Kidney (tissue), 14 donors: ENCODE data around the gene DYRK2. TPM values are rescaled to one million over a fixed set of nuclear protein-coding genes. Genes with fewer than 3 reads are reported as not detected.

ENCODE experiments used
- DNase-seq, 5 donors: peaks; one replicate each; pipeline ENCODE4 v3.0.0-alpha.2; 2013 to 2020
- FAIRE-seq: peaks from 2 replicates; lab custom pipeline; 2012; peaks lifted over from hg19 to GRCh38; lab: Jason Lieb, UNC
- H3K27ac ChIP-seq, 2 donors: one replicate each; pipeline ENCODE4 v1.7.0; 2013; ENCODE audit warnings: low read depth in 2 of 2, low read length in 2 of 2, inconsistent platforms in 1 of 2
- H3K27me3 ChIP-seq: one replicate; pipeline ENCODE4 v1.7.1; 2013; ENCODE audit warnings: low read length, inconsistent platforms; ENCODE audit not compliant: control insufficient read depth, insufficient read depth
- H3K36me3 ChIP-seq, 3 donors: one replicate each; pipeline versions ENCODE4 v1.7.0 to v1.7.1; 2013; ENCODE audit warnings: low read length in 3 of 3, control low read depth in 1 of 3, inconsistent platforms in 1 of 3; ENCODE audit not compliant: insufficient read depth in 3 of 3, control insufficient read depth in 2 of 3
- H3K4me1 ChIP-seq, 3 donors: one replicate each; pipeline versions ENCODE4 v1.7.0 to v1.7.1; 2013; ENCODE audit warnings: low read length in 3 of 3, inconsistent platforms in 1 of 3, low read depth in 1 of 3; ENCODE audit not compliant: control insufficient read depth in 2 of 3, insufficient read depth in 2 of 3
- H3K4me3 ChIP-seq, 3 donors: one replicate each; pipeline versions ENCODE4 v1.7.0 to v1.8.1; 2013; ENCODE audit warnings: low read length in 3 of 3, control low read depth in 1 of 3, inconsistent platforms in 1 of 3
- H3K9ac ChIP-seq, 3 donors: one replicate each; pipeline versions ENCODE4 v1.7.0 to v1.7.1; 2013; ENCODE audit warnings: low read length in 3 of 3, control low read depth in 1 of 3, inconsistent platforms in 1 of 3
- H3K9me3 ChIP-seq, 3 donors: one replicate each; pipeline versions ENCODE4 v1.7.0 to v1.7.1; 2013; ENCODE audit warnings: low read length in 3 of 3, control low read depth in 1 of 3, inconsistent platforms in 1 of 3; ENCODE audit not compliant: control insufficient read depth in 2 of 3, insufficient read depth in 1 of 3
- CTCF ChIP-seq: IDR thresholded peaks from 3 replicates; pipeline ENCODE4 v1.5.1; 2012; ENCODE audit warnings: mild to moderate bottlenecking, moderate library complexity, borderline replicate concordance; ENCODE audit not compliant: insufficient read depth; ENCODE audit errors: extremely low read depth
- intact Hi-C: fragments of 100-400 bp; cut with DNase I; formaldehyde crosslinking; loops from one replicate; pipeline ENCODE4 v1.11.1; 2022
- polyA plus RNA-seq: library from polyadenylated mRNA; stranded (reverse); fragments of 350-450 nt; fragmentation: Illumina TruSeq; extraction: RNeasy Lipid Tissue Mini Kit (QIAGEN cat#74804); gene quantifications from one replicate; pipeline ENCODE4 v1.2.3, GENCODE V29; 2014; ENCODE audit warnings: low read depth, low replicate concordance; ENCODE audit not compliant: insufficient read depth
- total RNA-seq: library from RNA; stranded (reverse); fragmentation: NEBNext Ultra II Directional; extraction: Animal tissue kit (Norgen Biotek cat#: 25700); gene quantifications from one replicate; pipeline ENCODE4 v1.2.1, GENCODE V29; 2021
- donor health status: control.
- donor health status: control.
- donor health status: control.
- donor health status: control.
- donor health status: control.
- donor health status: DM: yes; HTN: yes; CAD: no.
- donor health status: Normal renal cell carcinoma (clear cell type).

DYRK2 gene
- total and polyA plus RNA-seq, 2 donors from 2014 or later: 2.8 to 35.4 TPM

- intact Hi-C loops: no loop called here
- DNase-seq: peak in 4 of 5 donors; percentile 44 to 92 (median 72)
- Histone ChIP-seq H3K4me3 (no peak overlapping the region), H3K4me1 (peaks cover 0 to 2% (median 0%) of the 10 kb centered on the region in 3 donors), H3K9me3 (no peaks in the 10 kb centered on the region), H3K9ac (no peak overlapping the region), H3K27me3 (no peaks in the 10 kb centered on the region), H3K27ac (no peak overlapping the region), H3K36me3 (no peaks in the 10 kb centered on the region)
- FAIRE-seq: peak; percentile 80
- no peak for TF ChIP-seq CTCF
Observed at GRCh38 chr12:67705394-67706370, 57.1 kb downstream of the DYRK2 start.

- peaks cover 0 to 2% (median 0%) of the 10 kb centered on the region in 3 donors for H3K4me1 ChIP-seq
- FAIRE-seq (no peak), DNase-seq (peak in 1 of 5 donors; percentile 12)
- H3K27ac ChIP-seq: no peak overlapping the region
- no peaks in the 10 kb centered on the region for H3K27me3 ChIP-seq
- intact Hi-C loops: no loop called here
- H3K9ac ChIP-seq: no peak overlapping the region
- H3K36me3 ChIP-seq: no peaks in the 10 kb centered on the region
- TF ChIP-seq CTCF: no peak
- no peaks in the 10 kb centered on the region for H3K9me3 ChIP-seq
- no peak overlapping the region for H3K4me3 ChIP-seq
Observed at GRCh38 chr12:67709367-67709954, 60.9 kb downstream of the DYRK2 start.

GRCh38 chr12:67710582-67710981 lies 62.0 kb downstream of the DYRK2 start:
- H3K9me3 ChIP-seq: no peaks in the 10 kb centered on the region
- peak overlapping the region in 1 of 3 donors; percentile 12 for H3K4me3 ChIP-seq
- DNase-seq (peak in 2 of 5 donors; percentile 15 to 65), FAIRE-seq (no peak)
- H3K4me1 ChIP-seq: peaks cover 0 to 2% (median 0%) of the 10 kb centered on the region in 3 donors
- H3K27ac ChIP-seq: no peak overlapping the region
- no peaks in the 10 kb centered on the region for H3K27me3 ChIP-seq
- TF ChIP-seq CTCF: no peak
- H3K9ac ChIP-seq: no peak overlapping the region
- H3K36me3 ChIP-seq: no peaks in the 10 kb centered on the region
- intact Hi-C loops: no loop called here
